HG03097 (cell line): ENCODE data around the gene HOPX.
"Not testable (repeated sequence)": the region's sequence is repeated elsewhere in the genome, so short reads cannot be mapped to it uniquely, and the experiment has no call there.

Experiments
- ATAC-seq: cut with Tn5 transposase; IDR thresholded peaks from one replicate; pipeline ENCODE4 v1.9.1; 2021; ENCODE audit not compliant: unreplicated experiment, low FRiP score

HOPX gene

GRCh38 chr4:56656346-56656643, 24.8 kb downstream of the HOPX start:
- no peak for ATAC-seq

- no peak for ATAC-seq
Measured at GRCh38 chr4:56655627-56656345, 25.3 kb downstream of the HOPX start.

GRCh38 chr4:56655209-56655626, 25.9 kb downstream of the HOPX start:
- ATAC-seq, result no peak

- ATAC-seq, result no peak
Measured at GRCh38 chr4:56654238-56654632, 26.9 kb downstream of the HOPX start.

- no peak for ATAC-seq
Measured at GRCh38 chr4:56653461-56654237, 27.4 kb downstream of the HOPX start.

GRCh38 chr4:56652196-56652595, 28.9 kb downstream of the HOPX start:
- ATAC-seq, result no peak

- no peak for ATAC-seq
Measured at GRCh38 chr4:56651056-56651350, 30.1 kb downstream of the HOPX start.

- ATAC-seq, result no peak
Measured at GRCh38 chr4:56650262-56651055, 30.6 kb downstream of the HOPX start.

GRCh38 chr4:56649445-56650261, 31.4 kb downstream of the HOPX start:
- ATAC-seq, result no peak

GRCh38 chr4:56648824-56649151, 32.3 kb downstream of the HOPX start:
- ATAC-seq, result no peak

GRCh38 chr4:56648021-56648823, 32.9 kb downstream of the HOPX start:
- ATAC-seq, result no peak

- no peak for ATAC-seq
Measured at GRCh38 chr4:56646341-56646740, 34.8 kb downstream of the HOPX start.

GRCh38 chr4:56643596-56643995, 37.5 kb downstream of the HOPX start:
- no peak for ATAC-seq

- no peak for ATAC-seq
Measured at GRCh38 chr4:56641494-56642051, 39.5 kb downstream of the HOPX start.

- ATAC-seq, result no peak
Measured at GRCh38 chr4:56640621-56641493, 40.2 kb downstream of the HOPX start.

- ATAC-seq, result no peak
Measured at GRCh38 chr4:56637791-56638190, 43.3 kb downstream of the HOPX start.

GRCh38 chr4:56637154-56637553, 43.9 kb downstream of the HOPX start:
- no peak for ATAC-seq

GRCh38 chr4:56634954-56635353, 46.1 kb downstream of the HOPX start:
- not testable (repeated sequence) for ATAC-seq

- ATAC-seq, result no peak
Measured at GRCh38 chr4:56633486-56633885, 47.6 kb downstream of the HOPX start.
